IMR-90 (cell line): ENCODE measurements around the gene LRRC15. TPM values are rescaled to one million over a fixed set of nuclear protein-coding genes. Genes with fewer than 3 reads are reported as not detected.

ENCODE experiments used
- ATAC-seq: fragments of 200-7000 bp; cut with Tn5 transposase; 2 replicates; pipeline ENCODE4 v1.9.1; 2020; ENCODE audit warnings: low read depth, mild to moderate bottlenecking, moderate library complexity
- BruUV-seq: library from RNA; stranded (reverse); fragments of 400-500 nt; replicated peaks from 2 replicates; lab custom pipeline; 2021; lab: Mats Ljungman, UMichigan
- CTCF ChIA-PET: fragments of 300-600 bp; formaldehyde crosslinking; extraction: SDS; loops from one replicate; lab custom pipeline; 2021; ENCODE audit warnings: antibody characterized with exemption; lab: Yijun Ruan, JAX
- POLR2A ChIA-PET: fragments of 300-600 bp; sonication (Branson Sonifier 250); formaldehyde crosslinking; loops from one replicate; lab custom pipeline; 2022; ENCODE audit warnings: antibody characterized with exemption; ENCODE audit not compliant: unreplicated experiment; lab: Charles Lee
- DNase-seq: peaks from one replicate; pipeline ENCODE4 v3.0.0; 2013
- H2AFZ ChIP-seq: replicated peaks from 2 replicates; pipeline ENCODE3; 2013; ENCODE audit warnings: low read length, mild to moderate bottlenecking; ENCODE audit not compliant: poor library complexity
- H2AK5ac ChIP-seq: 2 replicates; pipeline ENCODE4 v1.6.1; 2013; ENCODE audit warnings: low read depth, low read length, inconsistent platforms
- H2AK9ac ChIP-seq: replicated peaks from 2 replicates; pipeline ENCODE3; 2013; ENCODE audit warnings: mild to moderate bottlenecking, low read depth, low read length, moderate library complexity; ENCODE audit not compliant: poor library complexity
- H2BK120ac ChIP-seq: 2 replicates; pipeline ENCODE4 v1.6.1; 2013; ENCODE audit warnings: low read depth, low read length, inconsistent platforms
- H2BK15ac ChIP-seq: 3 replicates; pipeline ENCODE4 v1.6.1; 2013; ENCODE audit warnings: low read depth, low read length, inconsistent platforms
- H2BK20ac ChIP-seq: 2 replicates; pipeline ENCODE4 v1.6.1; 2013; ENCODE audit warnings: low read depth, mild to moderate bottlenecking, inconsistent platforms, low read length, moderate library complexity
- H2BK5ac ChIP-seq: 2 replicates; pipeline ENCODE4 v1.6.1; 2013; ENCODE audit warnings: mild to moderate bottlenecking, low read depth, low read length, inconsistent platforms; ENCODE audit not compliant: poor library complexity, severe bottlenecking
- H3K14ac ChIP-seq: replicated peaks from 2 replicates; pipeline ENCODE4 v1.6.1; 2013; ENCODE audit warnings: low read depth, low read length, inconsistent platforms
- H3K18ac ChIP-seq: 2 replicates; pipeline ENCODE4 v1.6.1; 2013; ENCODE audit warnings: low read depth, low read length, control low read depth
- H3K23ac ChIP-seq: 2 replicates; pipeline ENCODE4 v1.6.1; 2013; ENCODE audit warnings: low read depth, low read length, inconsistent platforms
- H3K27ac ChIP-seq: 2 replicates; pipeline ENCODE4 v1.5.1; 2013; ENCODE audit warnings: mild to moderate bottlenecking, control low read depth, low read length; ENCODE audit not compliant: insufficient read depth
- H3K27me3 ChIP-seq: 2 replicates; pipeline ENCODE4 v1.6.1; 2013; ENCODE audit warnings: low read length; ENCODE audit not compliant: control insufficient read depth, insufficient read depth
- H3K36me3 ChIP-seq: 2 replicates; pipeline ENCODE4 v1.6.1; 2013; ENCODE audit warnings: low read length, mixed read lengths; ENCODE audit not compliant: control insufficient read depth, insufficient read depth
- H3K4ac ChIP-seq: 2 replicates; pipeline ENCODE4 v1.6.1; 2013; ENCODE audit warnings: low read depth, low read length, inconsistent platforms
- H3K4me1 ChIP-seq: 2 replicates; pipeline ENCODE4 v1.6.1; 2013; ENCODE audit warnings: low read length, mixed read lengths; ENCODE audit not compliant: control insufficient read depth, insufficient read depth
- H3K4me2 ChIP-seq: 2 replicates; pipeline ENCODE4 v1.6.1; 2013; ENCODE audit warnings: low read depth, mild to moderate bottlenecking, control low read depth, low read length, moderate library complexity
- H3K4me3 ChIP-seq: 2 replicates; pipeline ENCODE4 v1.5.1; 2013; ENCODE audit warnings: low read depth, mild to moderate bottlenecking, control low read depth, low read length, moderate library complexity; ENCODE audit not compliant: insufficient read depth
- H3K56ac ChIP-seq: 2 replicates; pipeline ENCODE4 v1.6.1; 2013; ENCODE audit warnings: low read length, inconsistent platforms; ENCODE audit not compliant: insufficient read depth; ENCODE audit errors: extremely low read depth
- H3K79me1 ChIP-seq, 2 experiments: 2 replicates each; pipeline ENCODE4 v1.6.1; 2013; ENCODE audit warnings: low read length in 2 of 2, inconsistent platforms in 1 of 2, low read depth in 1 of 2
- H3K9ac ChIP-seq: 2 replicates; pipeline ENCODE4 v1.6.1; 2013; ENCODE audit warnings: low read depth, low read length, control low read depth
- H3K9me1 ChIP-seq: 2 replicates; pipeline ENCODE4 v1.6.1; 2013; ENCODE audit warnings: low read length, inconsistent platforms; ENCODE audit not compliant: insufficient read depth
- H3K9me3 ChIP-seq: 2 replicates; pipeline ENCODE4 v1.6.1; 2013; ENCODE audit warnings: low read length; ENCODE audit not compliant: control insufficient read depth, insufficient read depth
- H4K20me1 ChIP-seq: 2 replicates; pipeline ENCODE4 v1.6.1; 2013; ENCODE audit warnings: low read length, inconsistent platforms; ENCODE audit not compliant: insufficient read depth
- H4K5ac ChIP-seq: 2 replicates; pipeline ENCODE4 v1.6.1; 2013; ENCODE audit warnings: mild to moderate bottlenecking, low read depth, low read length, control low read depth
- H4K8ac ChIP-seq, 2 experiments: 2 replicates each; pipeline ENCODE4 v1.6.1; 2013; ENCODE audit warnings: low read depth in 2 of 2, low read length in 2 of 2, control low read depth in 1 of 2, inconsistent platforms in 1 of 2
- H4K91ac ChIP-seq: 2 replicates; pipeline ENCODE4 v1.6.1; 2013; ENCODE audit warnings: low read depth, low read length, inconsistent platforms; ENCODE audit not compliant: insufficient read depth
- BHLHE40 ChIP-seq: fragments of 150-350 bp; IDR thresholded peaks from 2 replicates; pipeline ENCODE4 v1.6.1; 2016; ENCODE audit warnings: mild to moderate bottlenecking, low read depth, low read length
- CEBPB ChIP-seq: IDR thresholded peaks from 2 replicates; pipeline ENCODE4 v1.6.1; 2012; ENCODE audit warnings: low read depth, low read length, improper control_type of control experiment
- CHD1 ChIP-seq: IDR thresholded peaks from 2 replicates; pipeline ENCODE4 v1.6.1; 2012; ENCODE audit warnings: low read depth, low read length, improper control_type of control experiment
- FOS ChIP-seq: fragments of 150-350 bp; IDR thresholded peaks from 2 replicates; pipeline ENCODE4 v1.6.1; 2016; ENCODE audit warnings: low read depth, low read length
- MAFK ChIP-seq: IDR thresholded peaks from 2 replicates; pipeline ENCODE4 v1.6.1; 2012; ENCODE audit warnings: low read depth, low read length, improper control_type of control experiment
- MAZ ChIP-seq: IDR thresholded peaks from 2 replicates; pipeline ENCODE4 v1.6.1; 2012; ENCODE audit warnings: low read depth, mild to moderate bottlenecking, low read length, improper control_type of control experiment, moderate library complexity, borderline replicate concordance
- MXI1 ChIP-seq: IDR thresholded peaks from 2 replicates; pipeline ENCODE4 v1.6.1; 2012; ENCODE audit warnings: low read depth, mild to moderate bottlenecking, low read length, moderate library complexity, borderline replicate concordance
- NFE2L2 ChIP-seq: fragments of 150-350 bp; IDR thresholded peaks from 2 replicates; pipeline ENCODE4 v1.6.1; 2016; ENCODE audit warnings: low read depth, mild to moderate bottlenecking, low read length
- POLR2A ChIP-seq: IDR thresholded peaks from 2 replicates; pipeline ENCODE4 v1.6.1; 2012; ENCODE audit warnings: mild to moderate bottlenecking, low read depth, low read length
- RAD21 ChIP-seq: IDR thresholded peaks from 2 replicates; pipeline ENCODE4 v1.6.1; 2012; ENCODE audit warnings: low read length, improper control_type of control experiment
- RCOR1 ChIP-seq: IDR thresholded peaks from 2 replicates; pipeline ENCODE4 v1.6.1; 2012; ENCODE audit warnings: mild to moderate bottlenecking, low read length, improper control_type of control experiment; ENCODE audit not compliant: insufficient replicate concordance
- RFX5 ChIP-seq: IDR thresholded peaks from 2 replicates; pipeline ENCODE4 v1.8.0; 2012; ENCODE audit warnings: low read depth, mild to moderate bottlenecking, low read length, moderate library complexity
- SMC3 ChIP-seq: fragments of 150-350 bp; IDR thresholded peaks from 2 replicates; pipeline ENCODE4 v1.6.1; 2016; ENCODE audit warnings: low read depth, mild to moderate bottlenecking, antibody characterized with exemption, low read length, moderate library complexity
- whole genome bisulfite sequencing, 2 experiments: methylation state at CpG; one replicate each; pipeline versions ENCODE4 v1.1.5 to v1.1.7; 2013; ENCODE audit warnings: missing lambda C conversion rate in 2 of 2; ENCODE audit not compliant: insufficient read length in 1 of 2; ENCODE audit errors: extremely low coverage in 2 of 2; 5-methylcytosine and 5-hydroxymethylcytosine counted together
- dilution Hi-C: fragments of 300-500 bp; cut with HindIII; formaldehyde crosslinking; loops from one replicate; pipeline ENCODE4 v1.14.3; 2018; ENCODE audit warnings: low sequenced_read_pairs; ENCODE audit not compliant: unreplicated experiment
- in situ Hi-C: fragments of 300-500 bp; cut with MboI; formaldehyde crosslinking; loops from 3 replicates; pipeline ENCODE4 v1.14.3; 2019; ENCODE audit warnings: low sequenced_read_pairs, inconsistent platforms, mixed read lengths
- intact Hi-C: fragments of 100-400 bp; cut with micrococcal nuclease; formaldehyde crosslinking; loops from 2 replicates; pipeline ENCODE4 v1.10.0; 2022
- polyA plus RNA-seq, 3 experiments: library from polyadenylated mRNA; depleted of rRNA; stranded (reverse); fragments of >200 nt; gene quantifications; 2 replicates each; pipeline ENCODE4 v1.2.3, GENCODE V29; 2012; ENCODE audit warnings: low replicate concordance in 1 of 3
- total RNA-seq: library from RNA; depleted of rRNA; stranded (reverse); fragments of >200 nt; gene quantifications from 2 replicates; pipeline ENCODE4 v1.2.3, GENCODE V29; 2012
- TF ChIP-seq, protein P1 (sequence below): conservative IDR thresholded peaks from 2 replicates; pipeline ENCODE4 v1.5.1; 2012; ENCODE audit warnings: mild to moderate bottlenecking, low read depth, low read length, improper control_type of control experiment
- TF ChIP-seq, protein P2 (sequence below): fragments of 150-350 bp; IDR thresholded peaks from 2 replicates; pipeline ENCODE4 v1.6.1; 2016; ENCODE audit warnings: low read depth, mild to moderate bottlenecking, low read length, moderate library complexity, borderline replicate concordance
- TF ChIP-seq, protein P3 (sequence below): fragments of 150-350 bp; IDR thresholded peaks from 2 replicates; pipeline ENCODE4 v1.6.1; 2017; ENCODE audit warnings: mild to moderate bottlenecking, antibody characterized with exemption, low read length, low read depth

Gene LRRC15
- total and polyA plus RNA-seq, 2 of the 4 experiments (the other 2 are of a cell fraction): 2.5 to 9.0 TPM

DNA sequence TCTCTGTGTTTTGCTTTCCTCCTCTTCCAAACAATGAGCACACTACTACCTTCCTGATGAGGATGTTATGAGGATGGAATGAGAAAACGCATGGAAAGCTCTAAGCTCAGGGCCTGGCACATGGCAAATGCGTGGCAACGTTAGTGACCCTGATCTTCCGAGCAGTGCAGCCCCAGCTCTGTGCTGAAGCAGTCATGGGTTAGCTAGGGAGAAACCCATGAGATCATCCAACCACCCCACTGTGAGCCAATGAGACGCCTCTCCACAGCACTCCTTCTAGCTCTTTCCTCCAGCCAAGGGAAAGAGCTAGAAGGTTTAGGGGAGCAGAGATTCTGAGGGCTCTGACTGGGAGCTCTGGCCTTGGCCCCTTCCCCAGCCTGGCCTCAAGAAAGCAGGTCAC, 22.9 kb downstream of the LRRC15 start:
- H2AFZ ChIP-seq: no peak overlapping the region
- H4K20me1 ChIP-seq: no peaks in the 10 kb centered on the region
- H3K4me3 ChIP-seq: no peak overlapping the region
- no peak overlapping the region for H2BK15ac ChIP-seq
- no peak overlapping the region for H4K8ac ChIP-seq
- POLR2A ChIA-PET: no interaction called here
- in situ Hi-C loops: loop anchor here (25.0 kb wide), 1 partner anchor 516 kb away; no protein-coding TSS in a partner anchor
- TF ChIP-seq RCOR1: no peak
- TF ChIP-seq, protein P1, sequence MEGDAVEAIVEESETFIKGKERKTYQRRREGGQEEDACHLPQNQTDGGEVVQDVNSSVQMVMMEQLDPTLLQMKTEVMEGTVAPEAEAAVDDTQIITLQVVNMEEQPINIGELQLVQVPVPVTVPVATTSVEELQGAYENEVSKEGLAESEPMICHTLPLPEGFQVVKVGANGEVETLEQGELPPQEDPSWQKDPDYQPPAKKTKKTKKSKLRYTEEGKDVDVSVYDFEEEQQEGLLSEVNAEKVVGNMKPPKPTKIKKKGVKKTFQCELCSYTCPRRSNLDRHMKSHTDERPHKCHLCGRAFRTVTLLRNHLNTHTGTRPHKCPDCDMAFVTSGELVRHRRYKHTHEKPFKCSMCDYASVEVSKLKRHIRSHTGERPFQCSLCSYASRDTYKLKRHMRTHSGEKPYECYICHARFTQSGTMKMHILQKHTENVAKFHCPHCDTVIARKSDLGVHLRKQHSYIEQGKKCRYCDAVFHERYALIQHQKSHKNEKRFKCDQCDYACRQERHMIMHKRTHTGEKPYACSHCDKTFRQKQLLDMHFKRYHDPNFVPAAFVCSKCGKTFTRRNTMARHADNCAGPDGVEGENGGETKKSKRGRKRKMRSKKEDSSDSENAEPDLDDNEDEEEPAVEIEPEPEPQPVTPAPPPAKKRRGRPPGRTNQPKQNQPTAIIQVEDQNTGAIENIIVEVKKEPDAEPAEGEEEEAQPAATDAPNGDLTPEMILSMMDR: no peak
- TF ChIP-seq SMC3: no peak
- no peak for TF ChIP-seq POLR2A
- TF ChIP-seq RAD21: no peak
- no peak for TF ChIP-seq BHLHE40
- no peak for TF ChIP-seq RFX5
- TF ChIP-seq, protein P2, sequence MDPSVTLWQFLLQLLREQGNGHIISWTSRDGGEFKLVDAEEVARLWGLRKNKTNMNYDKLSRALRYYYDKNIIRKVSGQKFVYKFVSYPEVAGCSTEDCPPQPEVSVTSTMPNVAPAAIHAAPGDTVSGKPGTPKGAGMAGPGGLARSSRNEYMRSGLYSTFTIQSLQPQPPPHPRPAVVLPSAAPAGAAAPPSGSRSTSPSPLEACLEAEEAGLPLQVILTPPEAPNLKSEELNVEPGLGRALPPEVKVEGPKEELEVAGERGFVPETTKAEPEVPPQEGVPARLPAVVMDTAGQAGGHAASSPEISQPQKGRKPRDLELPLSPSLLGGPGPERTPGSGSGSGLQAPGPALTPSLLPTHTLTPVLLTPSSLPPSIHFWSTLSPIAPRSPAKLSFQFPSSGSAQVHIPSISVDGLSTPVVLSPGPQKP: no peak
- TF ChIP-seq FOS: no peak
- no peak for TF ChIP-seq MAZ
- TF ChIP-seq, protein P3, sequence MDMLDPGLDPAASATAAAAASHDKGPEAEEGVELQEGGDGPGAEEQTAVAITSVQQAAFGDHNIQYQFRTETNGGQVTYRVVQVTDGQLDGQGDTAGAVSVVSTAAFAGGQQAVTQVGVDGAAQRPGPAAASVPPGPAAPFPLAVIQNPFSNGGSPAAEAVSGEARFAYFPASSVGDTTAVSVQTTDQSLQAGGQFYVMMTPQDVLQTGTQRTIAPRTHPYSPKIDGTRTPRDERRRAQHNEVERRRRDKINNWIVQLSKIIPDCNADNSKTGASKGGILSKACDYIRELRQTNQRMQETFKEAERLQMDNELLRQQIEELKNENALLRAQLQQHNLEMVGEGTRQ: no peak
- TF ChIP-seq NFE2L2: no peak
- no peak for TF ChIP-seq CHD1
- TF ChIP-seq MAFK: no peak
- no peak for TF ChIP-seq MXI1
- no peak for TF ChIP-seq CEBPB
- CTCF ChIA-PET: interaction anchor here (0.9 kb wide), 1 partner anchor 13 kb away, joined by 3 read pairs; no protein-coding TSS in a partner anchor
- H2BK120ac ChIP-seq: no peak overlapping the region
- H3K14ac ChIP-seq: no peak overlapping the region
- no peaks in the 10 kb centered on the region for H3K9me3 ChIP-seq
- H3K23ac ChIP-seq: no peak overlapping the region
- no CpG with 5 or more reads among the region's 5 CpGs for WGBS, 2 experiments
- intact Hi-C loops: no loop called here
- ATAC-seq (no peak; the same call in 1 of the 2 replicates), DNase-seq (peak; percentile 54)
- no peaks in the 10 kb centered on the region for H3K36me3 ChIP-seq
- H3K18ac ChIP-seq: no peak overlapping the region
- H3K4me1 ChIP-seq: peaks cover 11% of the 10 kb centered on the region
- no peak overlapping the region for H4K91ac ChIP-seq
- dilution Hi-C loops: no loop called here
- H2BK5ac ChIP-seq: no peak overlapping the region
- BruUV-seq: no TSS peak
- peak overlapping the region; percentile 51; the same call in 1 of the 2 replicates for H2AK5ac ChIP-seq
- H2AK9ac ChIP-seq: no peak overlapping the region
- no peak overlapping the region for H3K27ac ChIP-seq
- H2BK20ac ChIP-seq: no peak overlapping the region
- peaks cover 8% of the 10 kb centered on the region for H3K9me1 ChIP-seq
- no peaks in the 10 kb centered on the region for H3K27me3 ChIP-seq
- 0 out of 2 replicates have a peak overlapping the region, but pooled peaks have one; percentile 32 for H3K4ac ChIP-seq
- no peaks in the 10 kb centered on the region for H3K79me1 ChIP-seq
- no peak overlapping the region for H3K4me2 ChIP-seq
- H3K9ac ChIP-seq: no peak overlapping the region
- no peak overlapping the region for H3K56ac ChIP-seq
- no peak overlapping the region for H4K5ac ChIP-seq
